Activated T-cell treated with anti-CD3 and anti-CD28 coated beads, Interleukin-2, amount 50 U/mL, for 72 hours (primary cell): ENCODE measurements around the gene ACD. TPM values are rescaled to one million over a fixed set of nuclear protein-coding genes. Genes with fewer than 3 reads are reported as not detected.
"Not testable (repeated sequence)": the region's sequence is repeated elsewhere in the genome, so short reads cannot be mapped to it uniquely, and the experiment has no call there.

Source experiments
- ATAC-seq, 2 donors: fragments of 150-1000 bp; cut with Tn5 transposase; replicated peaks in 1 of 2; 2 replicates each; pipeline ENCODE4 v1.10.0; 2021; ENCODE audit warnings: moderate library complexity in 2 of 2, mild to moderate bottlenecking in 1 of 2
- DNase-seq, 2 donors: peaks; one replicate each; pipeline ENCODE4 v3.0.0; 2021 to 2022; ENCODE audit warnings: mixed read lengths in 1 of 2
- H3K27ac Mint-ChIP-seq: one replicate; pipeline ENCODE4 v1.8.0; 2022; ENCODE audit warnings: mild to moderate bottlenecking, moderate library complexity, mixed read lengths
- H3K27me3 Mint-ChIP-seq: one replicate; pipeline ENCODE4 v1.8.0; 2022; ENCODE audit warnings: low read depth, mixed read lengths
- H3K36me3 Mint-ChIP-seq, 2 donors: one replicate each; pipeline ENCODE4 v1.8.0; 2022; ENCODE audit warnings: mixed read lengths in 2 of 2, mild to moderate bottlenecking in 1 of 2; ENCODE audit not compliant: insufficient read depth in 2 of 2
- H3K4me1 Mint-ChIP-seq: one replicate; pipeline ENCODE4 v1.8.0; 2022; ENCODE audit warnings: low read depth, mixed read lengths
- H3K4me3 Mint-ChIP-seq, 2 donors: one replicate each; pipeline ENCODE4 v1.8.0; 2022; ENCODE audit warnings: mild to moderate bottlenecking in 2 of 2, mixed read lengths in 2 of 2, moderate library complexity in 2 of 2
- H3K9me3 Mint-ChIP-seq, 2 donors: one replicate each; pipeline ENCODE4 v1.8.0; 2022; ENCODE audit warnings: mixed read lengths in 2 of 2
- total RNA-seq, 2 donors: library from RNA; stranded (reverse); gene quantifications; one replicate each; pipeline ENCODE4 v1.2.3, GENCODE V29; 2022

ACD gene
- total RNA-seq, 2 donors from 2014 or later: 53.6 to 73.0 TPM

GRCh38 chr16:67693517-67694285 is 33.6 kb upstream of the ACD start:
- H3K27me3 Mint-ChIP-seq, H3K27ac Mint-ChIP-seq, H3K4me1 Mint-ChIP-seq, H3K36me3 Mint-ChIP-seq, H3K4me3 Mint-ChIP-seq, ATAC-seq, DNase-seq, H3K9me3 Mint-ChIP-seq: not testable (repeated sequence)

GRCh38 chr16:67685388-67686112 is 25.5 kb upstream of the ACD start:
- H3K9me3 Mint-ChIP-seq: no peaks in the 10 kb centered on the region
- no peaks in the 10 kb centered on the region for H3K27me3 Mint-ChIP-seq
- ATAC-seq: no peak
- no peak overlapping the region for H3K27ac Mint-ChIP-seq
- H3K4me3 Mint-ChIP-seq: no peak overlapping the region
- no peaks in the 10 kb centered on the region for H3K4me1 Mint-ChIP-seq
- DNase-seq: no peak
- no peaks in the 10 kb centered on the region for H3K36me3 Mint-ChIP-seq

GRCh38 chr16:67683767-67684166 is 23.7 kb upstream of the ACD start:
- no peak overlapping the region for H3K4me3 Mint-ChIP-seq
- DNase-seq (no peak), ATAC-seq (no peak)
- H3K9me3 Mint-ChIP-seq: no peaks in the 10 kb centered on the region
- no peaks in the 10 kb centered on the region for H3K4me1 Mint-ChIP-seq
- H3K27me3 Mint-ChIP-seq: no peaks in the 10 kb centered on the region
- H3K27ac Mint-ChIP-seq: no peak overlapping the region
- no peaks in the 10 kb centered on the region for H3K36me3 Mint-ChIP-seq

- H3K9me3 Mint-ChIP-seq: no peaks in the 10 kb centered on the region
- H3K4me3 Mint-ChIP-seq: no peak overlapping the region
- no peaks in the 10 kb centered on the region for H3K27me3 Mint-ChIP-seq
- ATAC-seq (no peak), DNase-seq (no peak)
- no peaks in the 10 kb centered on the region for H3K36me3 Mint-ChIP-seq
- H3K27ac Mint-ChIP-seq: no peak overlapping the region
- H3K4me1 Mint-ChIP-seq: no peaks in the 10 kb centered on the region
Measured at GRCh38 chr16:67679935-67680897, 20.2 kb upstream of the ACD start.

GRCh38 chr16:67678354-67679023 is 18.4 kb upstream of the ACD start:
- no peaks in the 10 kb centered on the region for H3K4me1 Mint-ChIP-seq
- DNase-seq (no peak), ATAC-seq (no peak)
- H3K27me3 Mint-ChIP-seq: no peaks in the 10 kb centered on the region
- H3K4me3 Mint-ChIP-seq: no peak overlapping the region
- no peak overlapping the region for H3K27ac Mint-ChIP-seq
- no peaks in the 10 kb centered on the region for H3K36me3 Mint-ChIP-seq
- H3K9me3 Mint-ChIP-seq: no peaks in the 10 kb centered on the region

GRCh38 chr16:67677712-67678111 is 17.7 kb upstream of the ACD start:
- DNase-seq (no peak), ATAC-seq (no peak)
- no peaks in the 10 kb centered on the region for H3K27me3 Mint-ChIP-seq
- no peak overlapping the region for H3K4me3 Mint-ChIP-seq
- no peak overlapping the region for H3K27ac Mint-ChIP-seq
- no peaks in the 10 kb centered on the region for H3K36me3 Mint-ChIP-seq
- H3K9me3 Mint-ChIP-seq: no peaks in the 10 kb centered on the region
- H3K4me1 Mint-ChIP-seq: no peaks in the 10 kb centered on the region

- ATAC-seq (no peak), DNase-seq (no peak)
- Mint-ChIP-seq H3K9me3 (no peaks in the 10 kb centered on the region), H3K27me3 (no peaks in the 10 kb centered on the region), H3K4me3 (no peak overlapping the region), H3K27ac (no peak overlapping the region), H3K36me3 (no peaks in the 10 kb centered on the region), H3K4me1 (no peaks in the 10 kb centered on the region)
Measured at GRCh38 chr16:67676939-67677338, 16.9 kb upstream of the ACD start.

GRCh38 chr16:67676516-67676915 is 16.5 kb upstream of the ACD start:
- Mint-ChIP-seq H3K27me3 (no peaks in the 10 kb centered on the region), H3K9me3 (no peaks in the 10 kb centered on the region), H3K4me3 (no peak overlapping the region), H3K27ac (no peak overlapping the region), H3K4me1 (no peaks in the 10 kb centered on the region), H3K36me3 (no peaks in the 10 kb centered on the region)
- ATAC-seq: no peak
- DNase-seq: no peak

GRCh38 chr16:67675999-67676398 is 15.9 kb upstream of the ACD start:
- no peak overlapping the region for H3K4me3 Mint-ChIP-seq
- ATAC-seq (no peak), DNase-seq (no peak)
- no peaks in the 10 kb centered on the region for H3K4me1 Mint-ChIP-seq
- no peaks in the 10 kb centered on the region for H3K27me3 Mint-ChIP-seq
- no peaks in the 10 kb centered on the region for H3K9me3 Mint-ChIP-seq
- H3K36me3 Mint-ChIP-seq: no peaks in the 10 kb centered on the region
- no peak overlapping the region for H3K27ac Mint-ChIP-seq

GRCh38 chr16:67675579-67675935 is 15.5 kb upstream of the ACD start:
- ATAC-seq (no peak), DNase-seq (no peak)
- Mint-ChIP-seq H3K4me1 (no peaks in the 10 kb centered on the region), H3K36me3 (no peaks in the 10 kb centered on the region), H3K27ac (no peak overlapping the region), H3K9me3 (no peaks in the 10 kb centered on the region), H3K27me3 (no peaks in the 10 kb centered on the region), H3K4me3 (no peak overlapping the region)

GRCh38 chr16:67674851-67675578 is 15.0 kb upstream of the ACD start:
- ATAC-seq (no peak), DNase-seq (no peak)
- Mint-ChIP-seq H3K27ac (no peak overlapping the region), H3K36me3 (no peaks in the 10 kb centered on the region), H3K4me1 (no peaks in the 10 kb centered on the region), H3K4me3 (no peak overlapping the region), H3K27me3 (no peaks in the 10 kb centered on the region), H3K9me3 (no peaks in the 10 kb centered on the region)
